Ascending aorta (tissue), 2 donors: ENCODE data around the gene DPP3. TPM values are rescaled to one million over a fixed set of nuclear protein-coding genes. Genes with fewer than 3 reads are reported as not detected.
"Not testable (repeated sequence)": the region's sequence is repeated elsewhere in the genome, so short reads cannot be mapped to it uniquely, and the experiment has no call there.

Experiments used
- DNase-seq, 2 donors: peaks; one replicate each; pipeline ENCODE4 v3.0.0-alpha.2; 2019; ENCODE audit warnings: low spot score in 2 of 2
- H3K27ac ChIP-seq, 2 donors: fragments of 200-600 bp; sonication (generic); one replicate each; pipeline ENCODE4 v1.5.1; 2016 to 2017; ENCODE audit warnings: mild to moderate bottlenecking in 1 of 2
- H3K27me3 ChIP-seq: fragments of 200-600 bp; sonication (generic); one replicate; pipeline ENCODE4 v1.5.1; 2017
- H3K36me3 ChIP-seq, 2 donors: fragments of 200-600 bp; sonication (generic); one replicate each; pipeline ENCODE4 v1.5.1; 2016
- H3K4me1 ChIP-seq, 2 donors: fragments of 200-600 bp; sonication (generic); one replicate each; pipeline ENCODE4 v1.5.1; 2016 to 2017; ENCODE audit warnings: mild to moderate bottlenecking in 1 of 2
- H3K4me3 ChIP-seq, 2 donors: fragments of 200-600 bp; sonication (generic); one replicate each; pipeline ENCODE4 v1.5.1; 2016 to 2017; ENCODE audit warnings: mild to moderate bottlenecking in 1 of 2
- H3K9me3 ChIP-seq, 2 donors: fragments of 200-600 bp; sonication (generic); one replicate each; pipeline ENCODE4 v1.5.1; 2016
- CTCF ChIP-seq, 3 experiments: fragments of 200-600 bp in 2 of 3; fragments of 450-650 bp in 1 of 3; sonication (generic) in 2 of 3; IDR thresholded peaks; one replicate each; pipeline ENCODE4 v1.5.1; 2016 to 2019; ENCODE audit warnings: antibody characterized with exemption in 3 of 3, mild to moderate bottlenecking in 1 of 3, moderate library complexity in 1 of 3
- intact Hi-C: fragments of 100-400 bp; cut with DNase I; formaldehyde crosslinking; loops from one replicate; pipeline ENCODE4 v1.15.1; 2023
- total RNA-seq: library from RNA; depleted of rRNA; stranded (reverse); fragments of >200 nt; gene quantifications from one replicate; pipeline ENCODE4 v1.1.0, GENCODE V29; 2016

Gene DPP3
- total RNA-seq, 1 donor from 2014 or later = 14.8 TPM

- H3K4me3 ChIP-seq = no peak overlapping the region
- intact Hi-C loops = no loop called here
- H3K36me3 ChIP-seq = no peaks in the 10 kb centered on the region
- no peak for DNase-seq
- no peak for TF ChIP-seq CTCF (IDR thresholded peaks at IDR 0.05)
- H3K27me3 ChIP-seq = no peaks in the 10 kb centered on the region
- no peaks in the 10 kb centered on the region for H3K4me1 ChIP-seq
- no peak overlapping the region for H3K27ac ChIP-seq
- H3K9me3 ChIP-seq = no peaks in the 10 kb centered on the region
Observed at GRCh38 chr11:66454828-66455227, 25.4 kb upstream of the DPP3 start.

GRCh38 chr11:66457826-66458225 is 22.4 kb upstream of the DPP3 start:
- TF ChIP-seq CTCF (IDR thresholded peaks at IDR 0.05) = no peak
- no peak for DNase-seq

GRCh38 chr11:66459138-66459778 is 21.0 kb upstream of the DPP3 start:
- DNase-seq = no peak
- TF ChIP-seq CTCF (IDR thresholded peaks at IDR 0.05) = no peak
- no peaks in the 10 kb centered on the region for H3K27me3 ChIP-seq
- no peaks in the 10 kb centered on the region for H3K9me3 ChIP-seq
- no peaks in the 10 kb centered on the region for H3K4me1 ChIP-seq
- no peaks in the 10 kb centered on the region for H3K36me3 ChIP-seq
- H3K4me3 ChIP-seq = no peak overlapping the region
- intact Hi-C loops = no loop called here
- H3K27ac ChIP-seq = no peak overlapping the region

More at GRCh38 chr11:66457826-66458225, 22.4 kb upstream of the DPP3 start:
- no peaks in the 10 kb centered on the region for H3K9me3 ChIP-seq
- H3K36me3 ChIP-seq = no peaks in the 10 kb centered on the region
- no peak overlapping the region for H3K4me3 ChIP-seq
- no peaks in the 10 kb centered on the region for H3K4me1 ChIP-seq
- no peak overlapping the region for H3K27ac ChIP-seq
- H3K27me3 ChIP-seq = no peaks in the 10 kb centered on the region
- intact Hi-C loops = no loop called here

- no peaks in the 10 kb centered on the region for H3K36me3 ChIP-seq
- intact Hi-C loops = no loop called here
- DNase-seq = no peak
- H3K9me3 ChIP-seq = no peaks in the 10 kb centered on the region
- no peak overlapping the region for H3K4me3 ChIP-seq
- no peak overlapping the region for H3K27ac ChIP-seq
- no peak for TF ChIP-seq CTCF (IDR thresholded peaks at IDR 0.05)
- H3K4me1 ChIP-seq = peaks cover 3 to 7% of the 10 kb centered on the region in 2 donors
- no peaks in the 10 kb centered on the region for H3K27me3 ChIP-seq
Observed at GRCh38 chr11:66462010-66462409, 18.2 kb upstream of the DPP3 start.

- no peaks in the 10 kb centered on the region for H3K27me3 ChIP-seq
- no peak for DNase-seq
- intact Hi-C loops = no loop called here
- no peaks in the 10 kb centered on the region for H3K9me3 ChIP-seq
- TF ChIP-seq CTCF (IDR thresholded peaks at IDR 0.05) = no peak
- H3K27ac ChIP-seq = no peak overlapping the region
- H3K4me1 ChIP-seq = peaks cover 10 to 13% of the 10 kb centered on the region in 2 donors
- no peak overlapping the region for H3K4me3 ChIP-seq
- H3K36me3 ChIP-seq = no peaks in the 10 kb centered on the region
Observed at GRCh38 chr11:66462911-66463310, 17.3 kb upstream of the DPP3 start.

GRCh38 chr11:66464116-66464515 is 16.1 kb upstream of the DPP3 start:
- DNase-seq, H3K36me3 ChIP-seq, intact Hi-C loops, H3K27ac ChIP-seq, H3K4me3 ChIP-seq, H3K9me3 ChIP-seq, H3K27me3 ChIP-seq: not testable (repeated sequence)
- peaks cover 10 to 14% of the 10 kb centered on the region in 2 donors for H3K4me1 ChIP-seq
